H1 (cell line): Measurements from ENCODE around the gene ARHGAP28. TPM values are rescaled to one million over a fixed set of nuclear protein-coding genes. Genes with fewer than 3 reads are reported as not detected.
A peak's percentile ranks its signal among the peaks of the same experiment; 100 is the strongest.

ENCODE experiments used
- CTCF ChIA-PET: fragments of 300-600 bp; sonication (Branson Sonifier 250); formaldehyde crosslinking; loops from one replicate; lab custom pipeline; 2021; ENCODE audit not compliant: partially characterized antibody; lab: Charles Lee
- POLR2A ChIA-PET: fragments of 300-600 bp; sonication (Branson Sonifier 250); formaldehyde crosslinking; loops from one replicate; lab custom pipeline; 2021; ENCODE audit warnings: inconsistent platforms; ENCODE audit not compliant: partially characterized antibody; lab: Charles Lee
- DNase-seq, 2 experiments: peaks; one replicate each; pipeline versions ENCODE4 v3.0.0 to v3.0.0-alpha.2; 2010 to 2022; ENCODE audit warnings: low spot score in 2 of 2, low read depth in 1 of 2, mixed read lengths in 1 of 2
- FAIRE-seq: peaks from 2 replicates; lab custom pipeline; 2011; peaks lifted over from hg19 to GRCh38; lab: Jason Lieb, UNC
- H2AFZ ChIP-seq: 2 replicates; pipeline ENCODE4 v1.8.1; 2012; ENCODE audit warnings: low read length, inconsistent platforms
- H2AK5ac ChIP-seq: 2 replicates; pipeline ENCODE4 v1.6.1; 2013; ENCODE audit warnings: low read depth, low read length
- H2BK120ac ChIP-seq: replicated peaks from 2 replicates; pipeline ENCODE3; 2013; ENCODE audit warnings: low read depth, low read length, inconsistent platforms
- H2BK12ac ChIP-seq: 2 replicates; pipeline ENCODE4 v1.6.1; 2013; ENCODE audit warnings: low read depth, low read length
- H2BK15ac ChIP-seq: 2 replicates; pipeline ENCODE4 v1.6.1; 2013; ENCODE audit warnings: low read length
- H2BK20ac ChIP-seq: 2 replicates; pipeline ENCODE4 v1.6.1; 2013; ENCODE audit warnings: low read length
- H2BK5ac ChIP-seq: 2 replicates; pipeline ENCODE4 v1.6.1; 2013; ENCODE audit warnings: low read depth, low read length
- H3K14ac ChIP-seq: 2 replicates; pipeline ENCODE4 v1.6.1; 2013; ENCODE audit warnings: inconsistent platforms; ENCODE audit not compliant: insufficient read length
- H3K18ac ChIP-seq: 2 replicates; pipeline ENCODE4 v1.6.1; 2013; ENCODE audit warnings: low read length; ENCODE audit errors: extremely low read depth
- H3K23ac ChIP-seq: 2 replicates; pipeline ENCODE4 v1.6.1; 2013; ENCODE audit warnings: inconsistent platforms; ENCODE audit not compliant: insufficient read length
- H3K23me2 ChIP-seq: 2 replicates; pipeline ENCODE4 v1.6.1; 2013; ENCODE audit warnings: low read depth, low read length
- H3K27ac ChIP-seq: 2 replicates; pipeline ENCODE4 v1.6.1; 2011; ENCODE audit warnings: low read depth, low read length, inconsistent platforms
- H3K27me3 ChIP-seq, 4 experiments: replicated peaks in 1 of 4; 1 replicate in 1 of 4; 2 replicates in 3 of 4; pipeline versions ENCODE4 v1.6.1 to v1.8.1; 2011 to 2013; ENCODE audit warnings: low read length in 3 of 4, mild to moderate bottlenecking in 3 of 4, inconsistent platforms in 2 of 4, mixed read lengths in 2 of 4, moderate library complexity in 1 of 4; ENCODE audit not compliant: control insufficient read depth in 3 of 4, insufficient read depth in 3 of 4; ENCODE audit errors: extremely low read depth in 1 of 4
- H3K36me3 ChIP-seq, 4 experiments: 2 replicates each; pipeline versions ENCODE4 v1.6.1 to v1.8.1; 2011 to 2013; ENCODE audit warnings: mild to moderate bottlenecking in 4 of 4, low read length in 3 of 4, moderate library complexity in 2 of 4, control low read depth in 1 of 4, inconsistent platforms in 1 of 4; ENCODE audit not compliant: insufficient read depth in 4 of 4, control insufficient read depth in 2 of 4
- H3K4ac ChIP-seq: replicated peaks from 2 replicates; pipeline ENCODE3; 2013; ENCODE audit warnings: low read length, low read depth, mixed read lengths, inconsistent platforms; ENCODE audit not compliant: insufficient read length
- H3K4me1 ChIP-seq, 4 experiments: replicated peaks in 1 of 4; 1 replicate in 1 of 4; 2 replicates in 3 of 4; pipeline versions ENCODE4 v1.6.1 to v1.8.1; 2011 to 2013; ENCODE audit warnings: low read length in 3 of 4, inconsistent platforms in 2 of 4, mixed read lengths in 1 of 4; ENCODE audit not compliant: insufficient read depth in 4 of 4, control insufficient read depth in 3 of 4
- H3K4me2 ChIP-seq, 2 experiments: 2 replicates each; pipeline versions ENCODE4 v1.6.1 to v1.8.1; 2011 to 2013; ENCODE audit warnings: low read depth in 2 of 2, low read length in 2 of 2, control low read depth in 1 of 2, inconsistent platforms in 1 of 2, mild to moderate bottlenecking in 1 of 2; ENCODE audit not compliant: insufficient read depth in 1 of 2
- H3K4me3 ChIP-seq, 4 experiments: fragments of 200-600, 300-600 bp in 1 of 4; sonication (generic), shearing (Covaris generic), sonication (Bioruptor Twin) in 1 of 4; 2 replicates each; pipeline versions ENCODE4 v1.5.1 to v1.8.1; 2011 to 2016; ENCODE audit warnings: low read length in 4 of 4, low read depth in 3 of 4, control low read depth in 2 of 4, inconsistent platforms in 2 of 4, mild to moderate bottlenecking in 2 of 4, mixed read lengths in 1 of 4, moderate library complexity in 1 of 4; ENCODE audit not compliant: insufficient read depth in 2 of 4; ENCODE audit errors: extremely low read depth in 1 of 4
- H3K56ac ChIP-seq: replicated peaks from 2 replicates; pipeline ENCODE3; 2013; ENCODE audit warnings: low read depth, mild to moderate bottlenecking, mixed read lengths, low read length, inconsistent platforms; ENCODE audit not compliant: insufficient read length
- H3K79me1 ChIP-seq: 2 replicates; pipeline ENCODE4 v1.6.1; 2013; ENCODE audit warnings: low read depth, low read length, control low read depth
- H3K79me2 ChIP-seq, 2 experiments: 2 replicates each; pipeline versions ENCODE4 v1.6.1 to v1.8.1; 2012 to 2013; ENCODE audit warnings: low read length in 2 of 2, mild to moderate bottlenecking in 2 of 2, inconsistent platforms in 1 of 2; ENCODE audit not compliant: insufficient read depth in 2 of 2, control insufficient read depth in 1 of 2
- H3K9ac ChIP-seq, 4 experiments: replicated peaks in 1 of 4; 1 replicate in 1 of 4; 2 replicates in 3 of 4; pipeline versions ENCODE4 v1.6.1 to v1.8.1; 2011 to 2013; ENCODE audit warnings: low read depth in 3 of 4, low read length in 3 of 4, control low read depth in 2 of 4, mild to moderate bottlenecking in 2 of 4, moderate library complexity in 2 of 4, inconsistent platforms in 1 of 4; ENCODE audit errors: extremely low read depth in 1 of 4
- H3K9me3 ChIP-seq, 2 experiments: 2 replicates each; pipeline versions ENCODE4 v1.6.1 to v1.8.1; 2012 to 2013; ENCODE audit warnings: mild to moderate bottlenecking in 2 of 2, moderate library complexity in 2 of 2, control low read depth in 1 of 2, inconsistent platforms in 1 of 2, low read depth in 1 of 2, low read length in 1 of 2, mixed read lengths in 1 of 2; ENCODE audit not compliant: insufficient read depth in 2 of 2
- H4K20me1 ChIP-seq, 2 experiments: replicated peaks in 1 of 2; 2 replicates each; pipeline versions ENCODE3 to v1.8.1; 2011 to 2013; ENCODE audit warnings: inconsistent platforms in 2 of 2, low read length in 2 of 2, mild to moderate bottlenecking in 1 of 2; ENCODE audit not compliant: insufficient read depth in 2 of 2, control insufficient read depth in 1 of 2
- H4K5ac ChIP-seq: 2 replicates; pipeline ENCODE4 v1.6.1; 2013; ENCODE audit warnings: low read length, low read depth, mixed read lengths, inconsistent platforms; ENCODE audit not compliant: insufficient read length
- H4K8ac ChIP-seq: 2 replicates; pipeline ENCODE4 v1.8.0; 2013; ENCODE audit warnings: mild to moderate bottlenecking, moderate library complexity, low read length, inconsistent platforms; ENCODE audit not compliant: insufficient read depth; ENCODE audit errors: extremely low read depth
- H4K91ac ChIP-seq: replicated peaks from 2 replicates; pipeline ENCODE3; 2013; ENCODE audit warnings: low read length, mixed read lengths, inconsistent platforms; ENCODE audit not compliant: insufficient read length
- ATF2 ChIP-seq: IDR thresholded peaks from 2 replicates; pipeline ENCODE4 v1.6.1; 2012; ENCODE audit warnings: low read length, inconsistent platforms
- E2F6 ChIP-seq: IDR thresholded peaks from 2 replicates; pipeline ENCODE4 v1.6.1; 2012; ENCODE audit warnings: inconsistent platforms
- EGR1 ChIP-seq: IDR thresholded peaks from 2 replicates; pipeline ENCODE4 v1.6.1; 2011; ENCODE audit warnings: low read depth, low read length, borderline replicate concordance
- JUND ChIP-seq: IDR thresholded peaks from 2 replicates; pipeline ENCODE4 v1.6.1; 2011; ENCODE audit warnings: mild to moderate bottlenecking, improper control_type of control experiment, low read length
- RNF2 ChIP-seq: fragments of 200-900, 300-1000 bp; sonication (generic); IDR thresholded peaks from 2 replicates; pipeline ENCODE4 v1.7.1; 2016; ENCODE audit warnings: borderline replicate concordance, low read depth, mild to moderate bottlenecking, antibody characterized with exemption, low read length; ENCODE audit not compliant: poor library complexity, severe bottlenecking; ENCODE audit errors: missing control alignments
- RXRA ChIP-seq: IDR thresholded peaks from 2 replicates; pipeline ENCODE4 v1.6.1; 2011; ENCODE audit warnings: low read depth, mild to moderate bottlenecking, low read length, moderate library complexity; ENCODE audit not compliant: insufficient read depth
- SIX5 ChIP-seq: IDR thresholded peaks from 2 replicates; pipeline ENCODE4 v1.6.1; 2011; ENCODE audit warnings: mild to moderate bottlenecking, low read depth, low read length
- SRF ChIP-seq: IDR thresholded peaks from 2 replicates; pipeline ENCODE4 v1.6.1; 2011; ENCODE audit warnings: mild to moderate bottlenecking, low read depth, low read length, moderate library complexity
- TAF1 ChIP-seq: IDR thresholded peaks from 2 replicates; pipeline ENCODE4 v1.6.1; 2011; ENCODE audit warnings: mild to moderate bottlenecking, low read depth, low read length
- USF2 ChIP-seq: IDR thresholded peaks from 2 replicates; pipeline ENCODE4 v1.6.1; 2011; ENCODE audit warnings: low read length, improper control_type of control experiment
- ZNF274 ChIP-seq: IDR thresholded peaks from 2 replicates; pipeline ENCODE4 v1.7.0; 2012; ENCODE audit warnings: low read length, borderline replicate concordance; ENCODE audit errors: extremely low read depth
- WGBS, 2 experiments: shearing (Covaris generic) in 1 of 2; methylation state at CpG; one replicate each; pipeline versions ENCODE4 v1.1.6 to v1.1.7; 2013 to 2015; ENCODE audit warnings: low lambda C conversion rate in 2 of 2, mixed read lengths in 2 of 2, inconsistent platforms in 1 of 2, low coverage in 1 of 2, missing lambda C conversion rate in 1 of 2; ENCODE audit not compliant: insufficient replicate concordance in 2 of 2, insufficient coverage in 1 of 2, insufficient read length in 1 of 2; ENCODE audit errors: extremely low coverage in 1 of 2, missing lambda C conversion rate in 1 of 2; 5-methylcytosine and 5-hydroxymethylcytosine counted together
- polyA plus RNA-seq, 7 experiments: library from polyadenylated mRNA; depleted of rRNA in 3 of 7; stranded (reverse) in 5 of 7; unstranded in 2 of 7; fragments of >200 nt in 5 of 7; fragments of 200-250 nt in 2 of 7; gene quantifications; 1 replicate in 5 of 7; 2 replicates in 1 of 7; 4 replicates in 1 of 7; pipeline versions ENCODE4 v1.2.1 to v1.2.3, GENCODE V29; 2011 to 2013; ENCODE audit warnings: missing spikeins in 2 of 7, mixed read lengths in 2 of 7
- total RNA-seq: library from RNA; stranded (reverse); fragmentation: NEBNext Ultra II Directional; extraction: Animal tissue kit (Norgen Biotek cat#: 25700); gene quantifications from 2 replicates; pipeline ENCODE4 v1.2.1, GENCODE V29; 2021

Gene ARHGAP28
- total and polyA plus RNA-seq, 2 of the 8 experiments (the other 6 are each of a cell fraction or from before 2014, with no cell fraction given) = 2.9 to 14.4 TPM

GRCh38 chr18:6836331-6836730 is 106.8 kb downstream of the ARHGAP28 start:
- Histone ChIP-seq H3K9ac (no peak overlapping the region), H4K5ac (no peak overlapping the region), H3K4me1 (no peaks in the 10 kb centered on the region), H3K4me2 (no peak overlapping the region), H3K27me3 (no peaks in the 10 kb centered on the region), H4K91ac (no peak overlapping the region), H4K8ac (no peak overlapping the region), H2BK120ac (no peak overlapping the region), H3K4ac (no peak overlapping the region), H3K23me2 (no peaks in the 10 kb centered on the region), H3K79me2 (no peaks in the 10 kb centered on the region), H3K18ac (no peak overlapping the region), H2AK5ac (no peak overlapping the region), H2BK5ac (no peak overlapping the region), H4K20me1 (no peaks in the 10 kb centered on the region), H3K36me3 (no peaks in the 10 kb centered on the region), H2AFZ (no peak overlapping the region), H2BK15ac (no peak overlapping the region), H3K79me1 (no peaks in the 10 kb centered on the region), H3K27ac (no peak overlapping the region), H3K9me3 (no peaks in the 10 kb centered on the region), H3K56ac (no peak overlapping the region), H3K4me3 (no peak overlapping the region), H3K14ac (no peak overlapping the region), H2BK20ac (0 out of 2 replicates have a peak overlapping the region, but pooled peaks have one; percentile 34), H3K23ac (no peak overlapping the region), H2BK12ac (no peak overlapping the region)
- POLR2A ChIA-PET = no interaction called here
- CTCF ChIA-PET = no interaction called here
- FAIRE-seq = no peak
- WGBS, 2 experiments = 100% methylated on average over 1 of the region's 1 CpG; no CpG with 5 or more reads in 1 of the 2 experiments
- no peak for DNase-seq
- no peak for TF ChIP-seq SIX5
- no peak for TF ChIP-seq ATF2
- no peak for TF ChIP-seq EGR1
- no peak for TF ChIP-seq USF2
- no peak for TF ChIP-seq RXRA
- no peak for TF ChIP-seq E2F6
- TF ChIP-seq SRF = no peak
- TF ChIP-seq ZNF274 = no peak
- TF ChIP-seq JUND = no peak
- no peak for TF ChIP-seq TAF1
- no peak for TF ChIP-seq RNF2
